RPMI7951 (cell line): ENCODE measurements around the gene UNC5A. TPM values are rescaled to one million over a fixed set of nuclear protein-coding genes. Genes with fewer than 3 reads are reported as not detected.
A peak's percentile ranks its signal among the peaks of the same experiment; 100 is the strongest.

Experiments
- DNase-seq: peaks from one replicate; pipeline ENCODE4 v3.0.0-alpha.2; 2012; ENCODE audit warnings: low read depth
- total RNA-seq: library from RNA; depleted of rRNA; stranded (reverse); fragments of >200 nt; shearing (Covaris generic); gene quantifications from 2 replicates; pipeline ENCODE4 v1.2.3, GENCODE V29; 2014

The UNC5A gene
- total RNA-seq, 1 experiment from 2014 or later = not detected

DNA sequence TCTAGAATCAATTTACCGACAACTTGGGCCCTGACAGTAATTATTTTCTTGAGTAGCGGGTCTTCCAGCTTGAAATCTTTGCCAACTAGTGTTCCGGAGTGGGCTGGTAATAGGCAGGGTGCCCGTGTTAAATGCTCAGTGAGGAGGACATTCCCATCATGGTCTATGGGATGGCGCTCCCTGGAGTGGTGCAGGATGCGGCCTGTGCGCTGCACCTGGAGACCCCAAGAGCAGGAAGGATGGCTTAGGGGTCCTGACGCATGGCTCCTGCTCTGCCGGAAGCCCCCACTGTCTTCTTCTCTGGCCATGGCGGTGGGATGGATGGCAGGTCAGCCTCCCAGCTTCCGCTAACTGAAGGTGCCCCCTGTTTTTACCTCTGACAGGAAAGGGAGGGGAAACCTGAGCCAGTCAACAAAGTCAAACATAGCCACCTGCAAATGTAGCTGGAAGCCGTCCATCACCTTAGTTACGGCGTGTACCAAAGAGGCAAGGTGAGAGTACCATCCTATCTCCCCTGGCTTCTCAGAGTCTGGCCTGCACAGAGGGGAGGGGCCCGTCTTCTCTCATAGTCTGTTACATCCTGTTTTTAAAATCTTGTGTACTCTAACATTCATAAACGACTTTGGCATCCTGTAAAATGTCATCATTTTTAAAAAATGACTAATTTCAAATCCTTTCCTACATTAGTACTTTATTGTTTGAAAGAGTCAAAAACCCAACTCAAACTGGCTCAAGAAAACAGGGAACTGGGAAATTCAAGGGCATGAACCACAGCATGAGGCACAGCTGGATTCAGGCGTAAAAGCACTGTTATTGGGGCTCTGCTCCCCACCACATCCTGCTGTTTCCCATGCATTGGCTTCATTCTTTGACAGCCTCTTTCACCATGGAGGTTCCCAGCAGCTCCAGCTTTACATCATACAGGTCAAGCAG lies 28.5 kb upstream of the UNC5A start:
- no peak for DNase-seq

DNA sequence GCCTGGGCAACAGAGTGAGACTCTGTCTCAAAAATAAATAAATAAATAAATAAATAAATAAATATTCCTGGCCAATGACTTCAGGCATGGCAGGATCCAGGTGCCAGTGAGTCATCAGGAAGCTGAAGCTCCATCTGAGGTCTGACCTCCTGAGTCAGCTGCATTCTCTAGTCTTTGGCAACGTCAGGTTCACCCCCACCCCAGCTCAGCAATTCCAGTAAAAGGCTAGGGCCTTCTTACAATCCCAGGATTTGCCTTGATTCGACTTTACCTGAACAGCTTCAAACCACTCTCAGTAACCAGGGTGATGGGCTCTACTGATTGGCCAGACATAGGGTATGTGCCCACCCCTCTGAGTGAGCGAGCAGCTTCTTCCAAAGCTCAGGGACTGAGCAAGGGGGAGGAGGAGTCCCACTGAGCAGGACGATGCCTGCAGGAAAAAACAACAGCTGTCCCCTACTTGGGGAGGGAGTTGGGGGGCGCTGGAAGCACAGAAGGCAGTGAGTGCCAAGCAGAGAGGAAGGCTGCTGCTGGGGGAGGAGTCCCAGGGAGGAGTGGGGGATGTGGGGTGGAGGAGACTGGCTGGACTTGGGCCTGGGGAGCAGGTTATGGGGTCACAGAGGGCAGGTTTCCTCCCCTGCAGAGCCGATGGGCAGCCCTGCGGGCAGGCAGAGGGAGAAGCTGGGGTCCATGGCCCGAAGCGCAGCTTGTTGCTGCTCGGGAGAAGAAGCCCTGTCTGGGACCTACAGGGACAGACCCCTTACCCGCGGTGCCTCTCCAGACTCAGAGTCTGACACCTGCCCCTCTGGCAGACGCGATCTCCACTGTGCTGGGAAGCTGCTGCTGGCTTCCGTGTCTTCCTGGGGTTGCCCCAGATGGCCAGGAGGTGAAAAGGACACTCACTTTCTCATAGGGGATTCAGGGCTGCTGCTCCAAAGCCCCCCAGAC lies 25.9 kb upstream of the UNC5A start:
- DNase-seq = peak; percentile 86

DNA sequence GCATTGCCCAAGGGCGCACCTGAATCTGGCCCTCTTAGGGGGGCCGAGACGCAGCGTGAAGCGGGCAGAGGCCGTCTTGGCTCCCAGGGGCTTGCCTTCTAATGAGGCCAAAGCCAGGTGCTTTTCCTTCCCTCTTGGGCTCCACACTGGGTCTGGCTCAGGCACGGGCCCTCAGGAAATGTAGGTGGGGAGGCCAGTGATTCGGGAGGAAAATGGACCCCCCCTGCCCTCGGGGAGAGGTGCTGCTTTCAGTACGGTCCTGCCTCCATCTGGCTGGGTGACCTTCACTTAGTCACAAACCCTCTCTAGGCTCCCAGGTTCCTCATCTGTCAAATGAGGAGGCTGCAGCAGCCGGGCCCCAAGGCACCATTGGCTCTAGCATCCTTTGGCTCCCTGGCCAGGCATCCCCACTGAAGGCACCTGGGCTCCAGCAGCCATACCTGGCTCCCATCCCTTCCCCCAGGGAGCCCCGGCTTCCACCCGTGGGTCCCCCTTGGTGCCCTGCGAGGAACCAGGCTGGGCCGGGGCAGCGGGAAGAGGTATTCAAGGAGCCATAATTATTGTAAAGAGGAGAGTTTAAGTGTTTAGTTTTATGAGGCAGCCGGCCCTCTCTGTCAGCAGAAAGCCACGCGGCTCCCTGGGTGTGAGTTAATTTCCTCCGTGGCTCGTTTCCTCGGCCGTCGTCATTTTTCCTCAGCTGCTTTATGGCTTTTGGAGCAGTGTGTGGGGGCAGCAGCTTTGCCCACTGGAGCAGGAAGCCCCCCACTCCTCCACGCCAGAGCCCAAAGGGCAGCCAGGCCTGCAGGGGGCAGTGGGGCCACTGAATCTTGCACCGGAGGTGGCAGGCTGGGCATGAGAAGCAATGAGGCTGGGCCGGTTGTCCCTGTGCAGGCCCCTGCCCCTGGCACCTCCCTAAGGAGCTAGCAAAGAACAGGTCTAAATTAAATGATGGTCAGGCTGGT lies 24.9 kb upstream of the UNC5A start:
- no peak for DNase-seq

DNA sequence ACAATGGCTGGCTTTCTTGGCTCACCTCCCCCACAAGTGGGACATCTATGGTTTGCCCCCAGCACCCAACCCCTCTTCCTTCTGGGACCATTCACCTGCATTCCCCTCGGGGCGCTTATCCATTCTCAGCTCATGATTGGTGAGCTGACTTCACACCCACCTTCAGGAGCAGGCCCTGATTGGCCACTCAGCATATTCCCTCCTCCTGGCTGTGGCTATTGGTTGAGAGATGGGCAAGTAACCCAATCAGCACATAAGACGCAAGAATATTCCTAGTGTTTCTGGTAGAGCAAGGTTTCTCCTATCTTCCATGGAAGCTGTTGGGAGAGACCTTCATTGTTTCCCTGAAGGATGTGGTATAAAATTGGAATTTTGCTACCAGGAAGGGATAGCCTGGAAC lies 22.7 kb upstream of the UNC5A start:
- no peak for DNase-seq

DNA sequence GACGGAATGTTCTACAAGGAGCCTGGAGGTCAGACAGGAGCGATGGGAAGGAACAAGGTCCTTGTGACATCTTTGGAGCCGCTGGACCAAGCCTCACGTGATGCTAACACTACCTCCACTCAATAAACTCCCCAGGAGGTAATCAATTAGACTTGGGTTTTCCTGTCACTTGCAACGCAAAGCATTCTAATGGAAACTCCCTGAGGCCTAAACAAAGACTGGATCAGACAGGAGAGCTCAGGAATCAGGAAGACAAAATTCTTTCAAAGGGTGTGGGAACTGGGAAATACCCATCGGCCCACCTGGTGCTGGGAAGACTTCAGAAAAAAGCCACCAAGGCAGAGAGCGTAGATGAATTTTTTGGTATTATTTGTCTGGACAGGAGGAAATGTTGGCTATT lies 22.3 kb upstream of the UNC5A start:
- DNase-seq = no peak

DNA sequence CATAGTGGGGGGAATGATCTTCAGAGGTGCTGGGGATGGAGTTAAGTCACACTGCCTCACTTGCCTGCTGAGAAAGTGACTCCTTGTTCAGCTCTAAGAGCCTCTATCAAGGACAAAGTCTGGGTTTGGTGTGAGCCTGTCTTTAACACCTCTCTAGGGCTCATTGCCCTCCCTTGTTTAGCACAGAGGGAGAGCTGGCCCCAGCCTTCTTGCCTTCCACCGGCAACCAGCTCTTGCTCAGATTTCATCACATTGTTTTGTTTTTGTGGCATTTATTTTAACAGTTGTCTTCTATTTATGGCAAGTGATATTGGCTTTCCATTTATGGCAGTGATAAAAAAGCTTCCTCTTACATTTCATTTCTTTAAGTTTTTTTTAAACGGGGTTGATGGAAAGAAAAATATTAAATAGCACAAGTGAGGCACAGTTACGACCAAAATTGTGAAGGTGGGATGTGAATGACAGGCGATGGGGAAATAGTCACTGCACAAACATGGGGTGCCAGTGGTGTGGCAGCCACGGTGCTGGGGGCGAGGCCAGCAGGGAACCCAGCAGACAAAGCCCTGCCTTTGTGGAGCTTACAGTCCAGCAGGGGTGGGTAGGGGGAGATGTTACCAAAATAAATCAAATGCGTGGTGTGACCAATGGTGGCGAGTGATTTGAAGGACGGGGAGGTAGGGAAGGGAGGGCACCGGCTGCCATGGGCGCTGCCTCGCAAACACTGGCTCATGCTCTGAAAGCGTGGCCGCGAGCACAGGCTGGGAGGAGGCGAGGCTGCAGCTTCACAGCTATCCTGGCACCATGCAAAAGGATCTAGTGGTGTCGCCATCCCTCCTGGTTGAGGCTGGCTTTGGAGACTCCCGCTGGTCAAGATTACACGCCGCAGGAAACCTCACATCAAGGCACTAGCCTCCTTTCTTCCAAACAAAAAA lies 21.2 kb upstream of the UNC5A start:
- DNase-seq = peak; percentile 35

DNA sequence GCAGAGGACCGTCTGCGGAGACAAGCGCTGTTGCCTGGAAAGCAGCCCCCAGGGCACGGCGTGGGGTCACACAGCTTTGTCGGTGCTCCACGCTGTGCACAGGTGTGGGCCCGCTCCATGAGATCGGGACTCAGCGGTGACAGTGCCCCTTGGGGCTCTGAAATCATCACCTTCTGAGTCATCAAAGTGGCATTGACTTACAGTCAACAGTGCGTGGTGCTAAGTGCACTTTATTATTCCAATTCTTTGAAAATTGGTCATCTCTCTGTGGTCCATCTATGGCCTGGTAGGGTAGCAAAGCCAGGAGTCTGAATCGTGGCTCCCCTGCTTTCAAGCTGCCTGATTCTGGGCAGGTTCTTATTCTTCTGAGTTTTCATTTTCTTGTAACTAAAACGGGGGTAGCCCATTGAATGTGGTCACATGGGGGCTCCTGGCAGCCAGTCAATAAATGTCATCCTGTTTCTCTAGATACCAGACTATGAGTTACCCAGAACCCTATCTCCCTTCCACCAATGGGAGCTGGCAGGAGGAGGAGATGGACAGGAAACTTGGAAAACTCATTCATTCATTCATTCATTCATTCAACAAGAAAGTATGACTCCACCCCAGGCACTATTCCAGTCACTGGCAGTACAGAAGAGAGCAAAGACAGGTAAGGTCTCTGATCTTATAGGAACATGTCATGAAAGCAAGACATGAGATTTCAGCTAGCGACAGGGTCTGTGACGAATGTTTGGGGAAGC lies 20.3 kb upstream of the UNC5A start:
- DNase-seq = peak; percentile 62

DNA sequence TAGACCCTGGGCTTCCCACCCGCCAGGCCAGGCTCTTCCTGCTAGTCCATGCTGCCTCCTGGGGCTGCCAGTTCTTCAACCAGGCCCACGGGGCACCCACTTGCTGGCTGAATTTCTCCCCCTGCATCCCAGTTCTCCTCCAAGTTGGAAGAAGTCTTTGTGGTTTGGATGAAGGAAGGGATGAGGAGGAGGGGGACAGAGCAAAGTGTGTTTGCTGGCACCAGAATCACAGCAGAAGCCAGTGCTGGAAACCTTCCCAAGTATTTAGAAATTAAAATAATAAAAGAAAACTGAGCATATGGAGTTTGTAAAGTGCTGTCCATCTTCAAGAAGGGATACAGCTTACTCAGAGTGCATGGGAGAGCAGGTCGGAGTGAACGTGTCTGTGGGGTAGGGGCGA lies 19.4 kb upstream of the UNC5A start:
- no peak for DNase-seq

DNA sequence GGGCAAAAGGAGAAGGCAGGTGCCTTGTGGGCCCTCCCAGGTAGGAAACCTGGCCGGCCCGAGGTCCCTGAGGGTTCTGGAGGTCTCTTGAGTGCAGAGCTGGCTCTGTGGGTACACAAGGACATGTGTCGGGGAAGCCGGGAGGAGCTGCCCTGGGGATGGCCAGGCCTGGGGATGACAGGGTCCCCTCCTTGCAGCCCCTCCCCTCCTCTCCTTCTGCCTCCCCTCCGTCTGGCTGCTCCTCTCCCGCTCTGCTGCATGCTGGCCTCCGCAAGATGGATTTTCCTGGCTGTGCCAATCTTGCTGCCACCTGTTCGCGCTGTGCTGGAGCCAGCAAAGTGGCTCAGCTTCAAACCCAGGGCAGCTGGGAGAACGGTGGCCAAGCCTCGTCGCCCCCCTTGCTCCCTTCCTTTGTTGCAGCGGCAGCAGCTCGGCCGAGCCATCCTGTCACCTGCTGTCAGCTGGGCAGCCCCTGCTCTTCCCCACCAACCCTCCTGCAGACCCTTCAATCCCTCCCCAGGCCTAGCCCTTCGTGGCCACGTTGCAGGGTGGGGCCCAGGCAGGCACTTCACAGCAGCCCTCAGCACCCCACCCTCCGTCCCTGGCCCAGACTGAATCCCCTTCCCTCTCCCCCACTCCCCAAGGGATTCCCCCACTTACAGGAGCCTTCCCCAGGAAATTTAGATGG lies 17.6 kb upstream of the UNC5A start:
- DNase-seq = no peak

DNA sequence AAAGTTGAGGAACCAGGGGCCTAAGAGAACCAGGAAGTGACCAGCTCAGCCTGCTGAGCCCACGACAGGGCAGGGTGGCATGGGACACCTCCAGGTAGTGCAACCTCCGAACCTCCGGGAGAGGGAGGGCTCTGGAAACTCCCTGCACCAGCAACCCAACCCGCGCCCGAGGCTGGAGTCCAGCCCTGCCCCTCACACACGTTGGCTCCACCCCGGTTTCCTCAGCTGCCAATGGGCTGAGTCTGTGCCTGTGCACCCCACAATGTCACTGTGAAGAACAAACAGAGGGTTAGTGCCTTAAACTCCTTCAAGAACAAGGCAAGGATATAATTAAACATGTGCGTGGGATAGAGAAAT lies 17.0 kb upstream of the UNC5A start:
- DNase-seq = no peak

DNA sequence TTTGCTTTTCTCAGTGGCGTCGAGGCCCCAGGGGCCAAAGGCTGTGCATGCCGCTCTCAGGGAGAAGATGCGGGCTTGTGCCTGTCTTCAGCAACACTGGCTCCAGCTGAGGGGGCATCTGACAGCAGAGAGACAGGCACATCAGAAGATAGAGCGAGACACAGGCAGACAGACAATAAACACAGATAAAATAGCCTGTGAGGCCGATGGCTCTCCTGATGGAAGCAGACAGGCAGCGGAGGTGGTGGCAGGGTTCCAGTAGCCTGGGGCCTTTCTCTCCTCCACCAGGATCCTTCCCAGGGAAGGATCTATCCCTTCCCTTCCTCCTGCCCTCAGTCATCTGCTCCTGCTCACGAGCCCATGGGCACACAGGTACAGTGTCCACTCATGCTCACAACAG lies 16.6 kb upstream of the UNC5A start:
- DNase-seq = no peak

DNA sequence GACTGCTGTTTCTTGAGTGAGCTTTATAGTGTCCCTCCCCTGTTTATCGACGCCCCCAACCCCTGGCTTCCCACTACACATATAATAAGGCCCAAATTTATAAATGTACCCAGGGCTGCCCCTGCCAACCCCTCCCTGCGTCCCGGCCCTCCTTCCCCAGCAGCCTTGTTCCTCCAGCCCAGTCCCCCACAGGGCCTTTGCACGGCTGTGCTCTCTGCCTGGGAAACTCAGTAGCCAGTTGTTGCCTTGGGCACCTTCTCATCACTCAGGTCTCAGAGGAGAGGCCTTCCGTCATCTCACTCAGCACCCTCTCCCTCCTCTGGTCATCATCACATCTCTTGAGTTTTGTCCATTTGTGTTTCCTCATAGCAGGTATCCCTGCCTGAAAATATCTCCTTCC lies 15.8 kb upstream of the UNC5A start:
- DNase-seq = no peak

DNA sequence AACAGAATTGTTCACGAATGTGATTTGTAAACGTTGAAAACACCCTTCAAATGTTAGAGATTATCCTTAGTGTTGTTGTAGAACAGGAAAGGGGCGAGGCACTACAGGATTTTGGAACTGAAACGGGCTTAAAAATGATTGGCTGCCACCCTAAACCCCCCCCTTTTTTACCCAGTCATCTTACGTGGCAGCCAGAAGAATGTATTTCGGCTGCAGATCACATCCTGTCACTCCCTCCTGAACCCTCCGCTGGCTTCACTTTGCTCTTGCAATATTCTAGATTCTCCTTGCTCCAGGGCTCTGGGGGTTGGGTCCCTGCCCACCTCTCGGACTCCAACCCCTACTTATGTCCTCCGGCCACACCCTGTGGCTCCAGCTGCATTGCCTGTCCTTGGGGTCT lies 13.9 kb upstream of the UNC5A start:
- no peak for DNase-seq

DNA sequence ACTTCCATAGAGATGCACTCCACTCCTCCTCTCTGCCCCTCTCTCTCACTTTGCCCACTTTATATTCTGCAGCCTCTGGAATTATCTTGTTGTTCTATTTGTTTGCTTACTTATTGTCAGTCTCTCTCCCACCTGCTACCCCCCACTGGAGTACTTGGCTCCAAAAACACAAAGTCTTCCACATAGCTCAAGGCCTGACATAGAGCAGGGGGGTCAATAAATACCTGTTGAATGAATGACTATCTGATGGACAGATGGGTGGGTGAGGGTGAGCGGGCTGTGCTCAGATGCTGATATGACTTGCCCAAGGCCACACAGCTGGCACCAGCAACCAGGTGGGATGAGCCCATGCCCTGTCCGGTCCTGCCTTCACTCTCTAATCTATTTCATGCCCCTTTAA lies 13.4 kb upstream of the UNC5A start:
- no peak for DNase-seq

DNA sequence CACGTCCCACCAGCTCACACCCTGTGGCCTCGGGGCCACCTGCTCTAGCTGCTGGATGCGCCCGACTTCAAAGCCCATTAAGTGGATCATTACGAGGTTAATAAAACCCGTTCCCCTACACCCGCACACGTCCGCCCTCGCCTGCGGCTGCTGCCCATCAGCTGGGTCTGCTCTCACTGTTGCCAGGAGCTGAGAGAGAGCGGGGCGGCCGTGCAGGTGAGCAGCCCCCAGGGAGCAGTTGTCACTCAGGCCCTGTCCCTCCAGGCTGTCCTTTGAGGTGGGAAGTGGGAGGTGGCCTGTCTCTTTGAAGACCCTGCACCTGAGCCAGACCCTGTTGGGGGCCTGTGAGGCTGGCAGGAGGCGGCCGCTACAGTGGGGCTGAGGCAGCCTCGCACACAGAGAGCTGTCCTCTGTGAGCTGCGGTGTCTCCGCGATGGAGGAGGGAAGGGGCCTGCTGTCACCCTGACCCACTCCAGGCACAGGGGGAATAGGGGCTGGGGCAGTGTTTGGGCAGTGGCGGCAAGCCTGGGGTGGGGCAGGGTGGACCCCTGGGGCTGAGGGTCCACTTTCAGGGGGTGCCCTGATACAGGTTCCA lies 12.8 kb upstream of the UNC5A start:
- DNase-seq = no peak

DNA sequence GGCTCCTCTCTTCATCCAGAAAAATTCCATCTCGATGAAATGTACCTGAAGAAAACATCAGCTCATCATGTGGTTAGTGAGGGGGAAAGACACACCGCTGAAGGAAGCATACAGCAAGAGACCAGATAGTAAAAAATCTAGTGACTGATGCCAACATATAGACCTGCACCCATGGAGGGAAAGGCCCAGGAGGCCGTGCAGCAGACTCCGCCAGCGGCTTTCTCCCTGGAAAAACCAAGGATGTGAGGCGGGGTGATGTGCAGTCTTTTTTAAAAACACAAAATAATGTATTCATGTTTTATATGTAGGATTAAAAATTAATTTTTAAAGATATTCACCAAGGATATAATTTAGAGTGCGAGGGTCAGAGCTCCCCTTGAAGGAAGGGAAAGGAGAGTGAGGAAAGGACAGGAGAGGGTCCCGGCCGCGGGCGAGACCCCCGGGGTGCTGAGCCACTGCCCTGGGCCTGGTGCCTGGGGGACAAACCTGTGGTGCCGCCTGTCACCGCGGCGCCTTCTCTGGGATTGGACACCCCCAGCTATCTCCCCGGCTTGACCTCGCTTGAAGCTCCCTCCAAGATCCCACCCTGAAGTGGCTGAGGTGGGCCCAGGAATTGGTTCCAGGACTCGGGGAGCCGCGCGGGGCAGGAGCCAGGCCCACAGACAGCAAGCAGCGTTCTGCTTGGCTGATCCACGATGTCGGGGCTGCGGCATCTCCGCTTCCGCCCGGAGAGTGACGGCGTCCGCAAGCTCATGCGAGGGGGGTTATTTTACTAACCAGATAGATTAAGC lies 12.1 kb upstream of the UNC5A start:
- no peak for DNase-seq

DNA sequence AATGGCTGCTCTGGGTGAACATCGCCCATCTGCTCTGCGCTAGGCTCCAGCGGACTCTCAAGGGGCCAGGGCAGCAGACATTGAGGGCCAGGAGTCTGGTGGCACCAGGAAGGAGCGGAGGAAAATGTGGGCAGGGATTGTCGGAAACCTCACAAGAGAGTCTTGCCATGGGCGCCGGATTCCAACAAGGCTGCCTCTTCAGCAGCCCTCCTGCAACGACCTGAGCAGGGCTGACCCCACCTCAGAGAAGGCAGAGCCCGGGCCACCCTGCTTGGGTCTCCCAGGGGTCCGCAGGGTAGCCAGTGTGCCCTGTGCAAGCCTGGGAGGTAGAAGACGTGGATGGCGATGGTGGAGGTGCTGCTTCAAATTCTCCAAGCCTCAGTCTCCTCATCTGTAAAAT lies 11.4 kb upstream of the UNC5A start:
- DNase-seq = no peak

DNA sequence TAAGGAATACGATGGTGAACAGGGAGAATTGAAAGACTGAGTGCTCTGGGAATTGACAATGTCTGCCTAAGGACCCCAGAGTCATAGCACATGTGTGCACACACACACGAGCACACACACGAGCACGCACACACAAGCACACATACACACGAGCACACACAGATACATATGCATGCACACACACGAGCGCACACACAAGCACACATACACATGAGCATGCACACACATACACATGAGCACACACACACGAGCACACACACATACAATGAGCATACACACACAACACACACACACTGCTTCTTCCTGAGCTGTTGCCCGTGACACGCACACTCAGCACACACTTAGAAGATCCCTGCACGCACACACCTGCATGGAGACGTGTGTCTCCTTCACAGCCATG lies 10.9 kb upstream of the UNC5A start:
- DNase-seq = no peak
